ENCODE measurements around the gene POLR3H. TPM values are rescaled to one million over a fixed set of nuclear protein-coding genes. Genes with fewer than 3 reads are reported as not detected.

The POLR3H gene
- total and polyA plus RNA-seq, 8 donors = 2.6 to 21.7 (median 12.4) TPM

DNA sequence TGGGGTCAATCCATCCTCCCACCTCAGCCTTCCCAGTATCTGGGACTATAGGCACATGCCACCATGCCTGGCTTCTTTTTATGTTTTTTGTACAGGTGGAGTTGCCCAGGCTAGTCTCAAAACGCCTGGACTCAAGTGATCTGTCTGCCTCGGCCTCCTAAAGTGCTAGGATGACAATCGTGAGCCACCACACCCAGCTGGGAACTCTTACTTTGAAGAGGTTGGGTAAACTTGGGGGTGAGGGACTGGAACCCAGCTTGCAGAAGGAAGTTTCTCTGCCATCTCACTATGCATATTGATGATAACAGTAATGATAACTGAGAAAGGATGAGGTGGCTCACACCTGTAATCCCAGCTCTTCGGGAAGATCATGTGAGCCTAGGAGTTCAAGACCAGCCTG, 39.5 kb downstream of the POLR3H start:
- intact Hi-C loops (cut with DNase I; ENCODE audit: low total_unique reads) = no loop called here
- WGBS, 5 donors = 73 to 96% (median 81%) methylated on average over 4 of the region's 4 CpGs
- peaks cover 53 to 99% (median 86%) of the 10 kb centered on the region in 4 donors for H3K36me3 ChIP-seq
- H3K27ac ChIP-seq = peak overlapping the region in 1 of 5 donors; percentile 18
- peaks cover 0 to 14% (median 6%) of the 10 kb centered on the region in 4 donors for H3K4me1 ChIP-seq
- DNase-seq = no peak
- no peaks in the 10 kb centered on the region for H3K9me3 ChIP-seq
- no peaks in the 10 kb centered on the region for H3K27me3 ChIP-seq
- H3K4me3 ChIP-seq = no peak overlapping the region
- TF ChIP-seq EP300 (IDR thresholded peaks at IDR 0.05) (no peak), POLR2A (IDR thresholded peaks at IDR 0.05) (no peak), POLR2AphosphoS5 (IDR thresholded peaks at IDR 0.05) (no peak)
- TF ChIP-seq, protein P1, sequence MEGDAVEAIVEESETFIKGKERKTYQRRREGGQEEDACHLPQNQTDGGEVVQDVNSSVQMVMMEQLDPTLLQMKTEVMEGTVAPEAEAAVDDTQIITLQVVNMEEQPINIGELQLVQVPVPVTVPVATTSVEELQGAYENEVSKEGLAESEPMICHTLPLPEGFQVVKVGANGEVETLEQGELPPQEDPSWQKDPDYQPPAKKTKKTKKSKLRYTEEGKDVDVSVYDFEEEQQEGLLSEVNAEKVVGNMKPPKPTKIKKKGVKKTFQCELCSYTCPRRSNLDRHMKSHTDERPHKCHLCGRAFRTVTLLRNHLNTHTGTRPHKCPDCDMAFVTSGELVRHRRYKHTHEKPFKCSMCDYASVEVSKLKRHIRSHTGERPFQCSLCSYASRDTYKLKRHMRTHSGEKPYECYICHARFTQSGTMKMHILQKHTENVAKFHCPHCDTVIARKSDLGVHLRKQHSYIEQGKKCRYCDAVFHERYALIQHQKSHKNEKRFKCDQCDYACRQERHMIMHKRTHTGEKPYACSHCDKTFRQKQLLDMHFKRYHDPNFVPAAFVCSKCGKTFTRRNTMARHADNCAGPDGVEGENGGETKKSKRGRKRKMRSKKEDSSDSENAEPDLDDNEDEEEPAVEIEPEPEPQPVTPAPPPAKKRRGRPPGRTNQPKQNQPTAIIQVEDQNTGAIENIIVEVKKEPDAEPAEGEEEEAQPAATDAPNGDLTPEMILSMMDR (IDR thresholded peaks at IDR 0.05) = no peak

GRCh38 chr22:41504397-41504796, 39.9 kb downstream of the POLR3H start:
- Histone ChIP-seq H3K36me3 (peaks cover 52 to 99% (median 85%) of the 10 kb centered on the region in 4 donors), H3K27me3 (no peaks in the 10 kb centered on the region), H3K9me3 (no peaks in the 10 kb centered on the region), H3K4me3 (no peak overlapping the region), H3K4me1 (peaks cover 0 to 14% (median 6%) of the 10 kb centered on the region in 4 donors), H3K27ac (peak overlapping the region in 1 of 5 donors; percentile 27)
- 83 to 92% (median 86%) methylated on average over 6 to 7 of the region's 7 CpGs for WGBS, 5 donors
- TF ChIP-seq POLR2A (IDR thresholded peaks at IDR 0.05) (no peak), POLR2AphosphoS5 (IDR thresholded peaks at IDR 0.05) (no peak), EP300 (IDR thresholded peaks at IDR 0.05) (no peak)
- TF ChIP-seq, protein P1 (IDR thresholded peaks at IDR 0.05) = no peak
- intact Hi-C loops (cut with DNase I; ENCODE audit: low total_unique reads) = no loop called here
- no peak for DNase-seq

DNA sequence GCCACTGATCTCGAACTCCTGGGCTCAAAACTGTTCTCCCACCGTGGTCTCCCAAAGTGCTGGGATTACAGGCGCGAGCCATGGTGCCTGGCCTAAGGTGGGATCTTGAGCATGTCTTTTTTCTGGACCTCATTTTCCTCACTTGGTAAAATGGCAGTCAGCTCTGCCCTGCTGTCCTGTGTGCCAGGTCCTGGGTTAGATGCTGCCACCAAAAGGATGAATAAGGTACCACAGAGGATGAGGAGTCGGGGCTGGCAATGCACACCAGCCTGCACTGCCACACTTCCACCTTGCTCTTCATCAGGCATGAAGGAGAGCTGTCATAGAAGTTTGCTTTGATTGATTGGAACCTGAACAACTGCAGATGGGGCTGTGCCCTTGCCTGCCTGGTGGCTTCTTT, 43.1 kb downstream of the POLR3H start:
- no peaks in the 10 kb centered on the region for H3K9me3 ChIP-seq
- H3K27ac ChIP-seq = peak overlapping the region in 1 of 5 donors; percentile 46
- peaks cover 0 to 17% (median 11%) of the 10 kb centered on the region in 4 donors for H3K4me1 ChIP-seq
- TF ChIP-seq, protein P1 (IDR thresholded peaks at IDR 0.05) = peak in 1 of 7 experiments; percentile 11
- TF ChIP-seq POLR2AphosphoS5 (IDR thresholded peaks at IDR 0.05) (no peak), POLR2A (IDR thresholded peaks at IDR 0.05) (no peak), EP300 (IDR thresholded peaks at IDR 0.05) (no peak)
- no peaks in the 10 kb centered on the region for H3K27me3 ChIP-seq
- no peak overlapping the region for H3K4me3 ChIP-seq
- intact Hi-C loops (cut with DNase I; ENCODE audit: low total_unique reads) = no loop called here
- 82 to 93% (median 88%) methylated on average over 5 of the region's 5 CpGs for WGBS, 5 donors
- DNase-seq = no peak
- H3K36me3 ChIP-seq = peaks cover 33 to 79% (median 68%) of the 10 kb centered on the region in 4 donors

DNA sequence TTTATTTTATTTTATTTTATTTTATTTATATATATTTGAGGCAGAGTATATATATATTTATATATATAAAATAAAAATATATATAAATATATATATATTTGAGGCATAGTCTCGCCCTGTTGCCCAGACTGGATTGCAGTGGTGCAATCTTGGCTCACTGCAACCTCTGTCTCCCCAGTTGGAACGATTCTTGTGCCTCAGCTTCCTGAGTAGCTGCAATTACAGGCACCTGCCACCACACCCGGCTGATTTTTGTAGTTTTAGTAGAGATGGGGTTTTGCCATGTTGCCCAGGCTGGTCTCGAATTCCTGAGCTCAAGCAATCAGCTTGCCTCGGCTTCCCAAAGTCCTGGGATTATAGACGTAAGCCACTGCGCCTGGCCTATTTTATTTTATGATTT, 44.0 kb downstream of the POLR3H start:
- 84 to 90% (median 85%) methylated on average over 7 of the region's 7 CpGs for WGBS, 5 donors
- DNase-seq = no peak
- H3K36me3 ChIP-seq = peaks cover 33 to 77% (median 65%) of the 10 kb centered on the region in 4 donors
- no peaks in the 10 kb centered on the region for H3K9me3 ChIP-seq
- peak overlapping the region in 1 of 5 donors; percentile 46 for H3K27ac ChIP-seq
- H3K27me3 ChIP-seq = no peaks in the 10 kb centered on the region
- no peak overlapping the region for H3K4me3 ChIP-seq
- TF ChIP-seq EP300 (IDR thresholded peaks at IDR 0.05) (no peak), POLR2A (IDR thresholded peaks at IDR 0.05) (no peak), POLR2AphosphoS5 (IDR thresholded peaks at IDR 0.05) (no peak)
- TF ChIP-seq, protein P1 (IDR thresholded peaks at IDR 0.05) = no peak
- H3K4me1 ChIP-seq = peaks cover 0 to 24% (median 15%) of the 10 kb centered on the region in 4 donors
- intact Hi-C loops (cut with DNase I; ENCODE audit: low total_unique reads) = no loop called here
